NCI-H187 (cell line): Measurements from ENCODE around the gene VPS37D.
"Not testable (repeated sequence)": the region's sequence is repeated elsewhere in the genome, so short reads cannot be mapped to it uniquely, and the experiment has no call there.

ENCODE experiments used
- DNase-seq, 2 experiments: peaks; one replicate each; lab custom pipeline; 2025; lab: John Stamatoyannopoulos, UW

Gene VPS37D

GRCh38 chr7:73667344-73668102, at the start of gene VPS37D:
Gene VPS37D, plus strand, starts transcription at chr7:73667831. Its CDS starts 128 bp downstream, at chr7:73667959.
- peak; percentile 72 to 79 for DNase-seq

- no peak for DNase-seq
Observed at GRCh38 chr7:73618538-73618937, 49.1 kb upstream of the VPS37D start.

- DNase-seq: not testable (repeated sequence)
Observed at GRCh38 chr7:73619394-73619793, 48.2 kb upstream of the VPS37D start.

GRCh38 chr7:73621168-73622063, 46.2 kb upstream of the VPS37D start:
- DNase-seq: no peak

- no peak for DNase-seq
Observed at GRCh38 chr7:73622527-73622908, 45.1 kb upstream of the VPS37D start.

GRCh38 chr7:73622909-73623797, 44.5 kb upstream of the VPS37D start:
- no peak for DNase-seq

- DNase-seq: peak; percentile 88 to 90
Observed at GRCh38 chr7:73623798-73624668, 43.6 kb upstream of the VPS37D start, which contains the start of gene MLXIPL. Gene MLXIPL, minus strand, starts transcription at chr7:73624522. Its CDS starts 30 bp downstream, at chr7:73624492.

GRCh38 chr7:73624669-73625001, 43.0 kb upstream of the VPS37D start:
- no peak for DNase-seq

- DNase-seq: no peak
Observed at GRCh38 chr7:73625276-73625675, 42.4 kb upstream of the VPS37D start.

GRCh38 chr7:73626814-73627213, 40.8 kb upstream of the VPS37D start:
- no peak for DNase-seq

GRCh38 chr7:73628504-73628903, 39.1 kb upstream of the VPS37D start:
- no peak for DNase-seq

- no peak for DNase-seq
Observed at GRCh38 chr7:73631558-73631957, 36.1 kb upstream of the VPS37D start.

- DNase-seq: no peak
Observed at GRCh38 chr7:73633323-73633722, 34.3 kb upstream of the VPS37D start.

- DNase-seq: no peak
Observed at GRCh38 chr7:73633844-73634243, 33.8 kb upstream of the VPS37D start.

- DNase-seq: no peak
Observed at GRCh38 chr7:73635428-73636200, 32.0 kb upstream of the VPS37D start.

GRCh38 chr7:73638911-73639310, 28.7 kb upstream of the VPS37D start:
- DNase-seq: no peak

GRCh38 chr7:73642834-73643233, 24.8 kb upstream of the VPS37D start:
- no peak for DNase-seq

- DNase-seq: no peak
Observed at GRCh38 chr7:73644688-73645286, 22.8 kb upstream of the VPS37D start.

- DNase-seq: no peak
Observed at GRCh38 chr7:73645643-73646174, 21.9 kb upstream of the VPS37D start.
